HepG2 (cell line): ENCODE data around the gene DIO1. TPM values are rescaled to one million over a fixed set of nuclear protein-coding genes. Genes with fewer than 3 reads are reported as not detected.
A peak's percentile ranks its signal among the peaks of the same experiment; 100 is the strongest.

Source experiments
- CREB1 ChIP-seq, 2 experiments: fragments of 450-650 bp in 1 of 2; IDR thresholded peaks; 2 replicates each; pipeline ENCODE4 v1.6.1; 2016 to 2017; ENCODE audit warnings: control low read depth in 1 of 2, mild to moderate bottlenecking in 1 of 2, missing compliant biosample characterization in 1 of 2, missing genetic modification characterization in 1 of 2
- HNF4A ChIP-seq: sonication (generic); formaldehyde crosslinking; IDR thresholded peaks from 2 replicates; pipeline ENCODE4 v1.4.0; 2020; ENCODE audit warnings: missing genetic modification reagents
- HNRNPUL1 ChIP-seq: fragments of 200-400 bp; formaldehyde crosslinking; IDR thresholded peaks from 2 replicates; pipeline ENCODE4 v1.6.1; 2017; ENCODE audit warnings: low read depth, mild to moderate bottlenecking, low read length, moderate library complexity
- HOXA3 ChIP-seq: sonication (generic); formaldehyde crosslinking; IDR thresholded peaks from 2 replicates; pipeline ENCODE4 v1.5.0; 2020; ENCODE audit warnings: missing genetic modification reagents
- ISL2 ChIP-seq: sonication (generic); formaldehyde crosslinking; IDR thresholded peaks from 2 replicates; pipeline ENCODE4 v1.5.0; 2020; ENCODE audit warnings: missing genetic modification reagents
- JARID2 ChIP-seq: sonication (generic); formaldehyde crosslinking; IDR thresholded peaks from 2 replicates; pipeline ENCODE4 v1.8.1; 2023; ENCODE audit warnings: missing genetic modification reagents, inconsistent platforms; ENCODE audit not compliant: insufficient replicate concordance
- MAF1 ChIP-seq: sonication (generic); formaldehyde crosslinking; IDR thresholded peaks from 2 replicates; pipeline ENCODE4 v1.5.0; 2020; ENCODE audit warnings: missing genetic modification reagents, borderline replicate concordance
- MAFG ChIP-seq: sonication (generic); formaldehyde crosslinking; IDR thresholded peaks from 2 replicates; pipeline ENCODE4 v1.5.1; 2020; ENCODE audit warnings: mild to moderate bottlenecking, missing genetic modification reagents
- NFKBIZ ChIP-seq: IDR thresholded peaks from 2 replicates; pipeline ENCODE4 v1.6.1; 2018; ENCODE audit warnings: missing genetic modification reagents, missing compliant biosample characterization
- PCBP1 ChIP-seq: fragments of 200-400 bp; formaldehyde crosslinking; IDR thresholded peaks from 2 replicates; pipeline ENCODE4 v1.6.1; 2017; ENCODE audit warnings: mild to moderate bottlenecking, low read depth, low read length, borderline replicate concordance
- ZFP90 ChIP-seq: sonication (generic); formaldehyde crosslinking; IDR thresholded peaks from 2 replicates; pipeline ENCODE4 v1.8.0; 2022; ENCODE audit warnings: missing genetic modification reagents, mild to moderate bottlenecking, inconsistent platforms, borderline replicate concordance
- ZMYM4 ChIP-seq: sonication (generic); formaldehyde crosslinking; IDR thresholded peaks from 2 replicates; pipeline ENCODE4 v1.8.1; 2023; ENCODE audit warnings: mild to moderate bottlenecking, missing genetic modification reagents
- ZNF10 ChIP-seq: sonication (generic); formaldehyde crosslinking; IDR thresholded peaks from 2 replicates; pipeline ENCODE4 v1.4.0; 2020; ENCODE audit warnings: mild to moderate bottlenecking, low read depth, missing genetic modification reagents, borderline replicate concordance
- ZNF121 ChIP-seq: sonication (generic); formaldehyde crosslinking; IDR thresholded peaks from 2 replicates; pipeline ENCODE4 v1.5.0; 2020; ENCODE audit warnings: mild to moderate bottlenecking, missing genetic modification reagents
- ZNF136 ChIP-seq: sonication (generic); formaldehyde crosslinking; IDR thresholded peaks from 2 replicates; pipeline ENCODE4 v1.8.1; 2022; ENCODE audit warnings: low read depth, mild to moderate bottlenecking, moderate library complexity, missing genetic modification reagents
- ZNF335 ChIP-seq: sonication (generic); formaldehyde crosslinking; IDR thresholded peaks from 2 replicates; pipeline ENCODE4 v1.4.0; 2020; ENCODE audit warnings: missing genetic modification reagents
- ZNF343 ChIP-seq: sonication (generic); formaldehyde crosslinking; IDR thresholded peaks from 2 replicates; pipeline ENCODE4 v1.4.0; 2020; ENCODE audit warnings: mild to moderate bottlenecking, missing genetic modification reagents
- ZNF552 ChIP-seq: sonication (generic); formaldehyde crosslinking; IDR thresholded peaks from 2 replicates; pipeline ENCODE4 v1.9.0; 2022; ENCODE audit warnings: missing genetic modification reagents, mild to moderate bottlenecking, borderline replicate concordance
- ZNF615 ChIP-seq: sonication (generic); formaldehyde crosslinking; IDR thresholded peaks from 2 replicates; pipeline ENCODE4 v1.5.0; 2020; ENCODE audit warnings: mild to moderate bottlenecking, missing genetic modification reagents, borderline replicate concordance
- ZNF691 ChIP-seq: sonication (generic); formaldehyde crosslinking; IDR thresholded peaks from 2 replicates; pipeline ENCODE4 v1.4.0; 2020; ENCODE audit warnings: missing genetic modification reagents, low read depth, mild to moderate bottlenecking, borderline replicate concordance
- ZNF746 ChIP-seq: sonication (generic); formaldehyde crosslinking; IDR thresholded peaks from 2 replicates; pipeline ENCODE4 v1.8.0; 2022; ENCODE audit warnings: mild to moderate bottlenecking, missing genetic modification reagents
- ZNF766 ChIP-seq: sonication (generic); formaldehyde crosslinking; IDR thresholded peaks from 2 replicates; pipeline ENCODE4 v1.5.0; 2020; ENCODE audit warnings: missing genetic modification reagents, borderline replicate concordance
- ZNF768 ChIP-seq: sonication (generic); formaldehyde crosslinking; IDR thresholded peaks from 2 replicates; pipeline ENCODE4 v1.4.0; 2020; ENCODE audit warnings: missing genetic modification reagents
- ZNF839 ChIP-seq: sonication (generic); formaldehyde crosslinking; IDR thresholded peaks from 2 replicates; pipeline ENCODE4 v1.4.0; 2020; ENCODE audit warnings: missing genetic modification reagents, mild to moderate bottlenecking, borderline replicate concordance
- polyA plus RNA-seq, 8 experiments: library from polyadenylated mRNA; depleted of rRNA in 3 of 8; stranded (reverse) in 7 of 8; unstranded in 1 of 8; fragments of >200 nt; fragmentation: Illumina TruSeq in 4 of 8; extraction: Trizol in 4 of 8; gene quantifications; 2 replicates each; pipeline versions ENCODE4 v1.2.1 to v1.2.3, GENCODE V29; 2011 to 2016; ENCODE audit warnings: low read depth in 4 of 8, missing spikeins in 1 of 8, mixed read lengths in 1 of 8; ENCODE audit not compliant: insufficient read depth in 1 of 8
- total RNA-seq, 5 experiments: library from RNA; depleted of rRNA; stranded (reverse); fragments of >200 nt; fragmentation: Illumina TruSeq; extraction: Trizol; gene quantifications; 2 replicates each; pipeline ENCODE4 v1.2.3, GENCODE V29; 2016; ENCODE audit warnings: low read depth in 1 of 5
- TF ChIP-seq, protein P1 (sequence below): sonication (generic); formaldehyde crosslinking; conservative IDR thresholded peaks from 2 replicates; pipeline ENCODE4 v1.4.0; 2020; ENCODE audit warnings: missing genetic modification reagents
- TF ChIP-seq, protein P2 (sequence below): sonication (generic); formaldehyde crosslinking; IDR thresholded peaks from 2 replicates; pipeline ENCODE4 v1.4.0; 2020; ENCODE audit warnings: missing genetic modification reagents, borderline replicate concordance

Gene DIO1
- total and polyA plus RNA-seq, 2 of the 13 experiments (the other 11 are each of a cell fraction or from before 2014, with no cell fraction given), result 13.5 to 45.6 TPM

- no peak for TF ChIP-seq ZNF10 (CRISPR knock-in tag)
- TF ChIP-seq HOXA3 (CRISPR knock-in tag), result peak; percentile 28
- TF ChIP-seq ZNF136 (CRISPR knock-in tag), result no peak
- no peak for TF ChIP-seq ZNF691 (CRISPR knock-in tag)
- no peak for TF ChIP-seq ZFP90 (CRISPR knock-in tag)
- TF ChIP-seq ZMYM4 (CRISPR knock-in tag), result peak; percentile 68
- TF ChIP-seq MAFG (CRISPR knock-in tag), result no peak
- TF ChIP-seq, protein P1, sequence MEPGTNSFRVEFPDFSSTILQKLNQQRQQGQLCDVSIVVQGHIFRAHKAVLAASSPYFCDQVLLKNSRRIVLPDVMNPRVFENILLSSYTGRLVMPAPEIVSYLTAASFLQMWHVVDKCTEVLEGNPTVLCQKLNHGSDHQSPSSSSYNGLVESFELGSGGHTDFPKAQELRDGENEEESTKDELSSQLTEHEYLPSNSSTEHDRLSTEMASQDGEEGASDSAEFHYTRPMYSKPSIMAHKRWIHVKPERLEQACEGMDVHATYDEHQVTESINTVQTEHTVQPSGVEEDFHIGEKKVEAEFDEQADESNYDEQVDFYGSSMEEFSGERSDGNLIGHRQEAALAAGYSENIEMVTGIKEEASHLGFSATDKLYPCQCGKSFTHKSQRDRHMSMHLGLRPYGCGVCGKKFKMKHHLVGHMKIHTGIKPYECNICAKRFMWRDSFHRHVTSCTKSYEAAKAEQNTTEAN (CRISPR knock-in tag), result no peak
- no peak for TF ChIP-seq HNRNPUL1
- TF ChIP-seq ZNF121 (CRISPR knock-in tag), result no peak
- no peak for TF ChIP-seq CREB1 (IDR thresholded peaks at IDR 0.05)
- TF ChIP-seq CREB1 (CRISPR knock-in tag; IDR thresholded peaks at IDR 0.05), result peak; percentile 50; the same call in 1 of the 2 replicates
- no peak for TF ChIP-seq ZNF615 (CRISPR knock-in tag)
- TF ChIP-seq ZNF768 (CRISPR knock-in tag), result peak; percentile 45; the same call in 1 of the 2 replicates
- TF ChIP-seq ISL2 (CRISPR knock-in tag), result peak; percentile 36
- 0 out of 2 replicates have a peak, but pooled peaks have one; percentile 51 for TF ChIP-seq ZNF839 (CRISPR knock-in tag)
- TF ChIP-seq ZNF335 (CRISPR knock-in tag), result 0 out of 2 replicates have a peak, but pooled peaks have one; percentile 31
- TF ChIP-seq ZNF343, result no peak
- no peak for TF ChIP-seq ZNF552
- no peak for TF ChIP-seq MAF1 (CRISPR knock-in tag)
- no peak for TF ChIP-seq HNF4A
- 0 out of 2 replicates have a peak, but pooled peaks have one; percentile 38 for TF ChIP-seq ZNF766 (CRISPR knock-in tag)
- TF ChIP-seq ZNF746 (CRISPR knock-in tag), result no peak
- TF ChIP-seq, protein P2, sequence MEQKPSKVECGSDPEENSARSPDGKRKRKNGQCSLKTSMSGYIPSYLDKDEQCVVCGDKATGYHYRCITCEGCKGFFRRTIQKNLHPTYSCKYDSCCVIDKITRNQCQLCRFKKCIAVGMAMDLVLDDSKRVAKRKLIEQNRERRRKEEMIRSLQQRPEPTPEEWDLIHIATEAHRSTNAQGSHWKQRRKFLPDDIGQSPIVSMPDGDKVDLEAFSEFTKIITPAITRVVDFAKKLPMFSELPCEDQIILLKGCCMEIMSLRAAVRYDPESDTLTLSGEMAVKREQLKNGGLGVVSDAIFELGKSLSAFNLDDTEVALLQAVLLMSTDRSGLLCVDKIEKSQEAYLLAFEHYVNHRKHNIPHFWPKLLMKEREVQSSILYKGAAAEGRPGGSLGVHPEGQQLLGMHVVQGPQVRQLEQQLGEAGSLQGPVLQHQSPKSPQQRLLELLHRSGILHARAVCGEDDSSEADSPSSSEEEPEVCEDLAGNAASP (CRISPR knock-in tag), result 0 out of 2 replicates have a peak, but pooled peaks have one; percentile 8
- no peak for TF ChIP-seq PCBP1
- TF ChIP-seq NFKBIZ, result 0 out of 2 replicates have a peak, but pooled peaks have one; percentile 37
- TF ChIP-seq JARID2 (CRISPR knock-in tag), result no peak
Observed at GRCh38 chr1:53889304-53890298, 4.4 kb upstream of the DIO1 start, which contains the start of gene YIPF1 (continued).
